GM12864 (cell line): Measurements from ENCODE around the gene SMIM17.

Experiments
- DNase-seq: peaks from one replicate; pipeline ENCODE4 v3.0.0-alpha.2; 2011; ENCODE audit warnings: low read depth
- H3K4me3 ChIP-seq: 2 replicates; pipeline ENCODE4 v1.5.1; 2011; ENCODE audit warnings: mild to moderate bottlenecking, low read depth, low read length, control low read depth
- TF ChIP-seq, protein P1 (sequence below): IDR thresholded peaks from 2 replicates; pipeline ENCODE4 v1.5.1; 2011; ENCODE audit warnings: low read depth, mild to moderate bottlenecking, moderate library complexity, low read length, control low read depth, inconsistent platforms; ENCODE audit errors: missing control alignments

The SMIM17 gene

DNA sequence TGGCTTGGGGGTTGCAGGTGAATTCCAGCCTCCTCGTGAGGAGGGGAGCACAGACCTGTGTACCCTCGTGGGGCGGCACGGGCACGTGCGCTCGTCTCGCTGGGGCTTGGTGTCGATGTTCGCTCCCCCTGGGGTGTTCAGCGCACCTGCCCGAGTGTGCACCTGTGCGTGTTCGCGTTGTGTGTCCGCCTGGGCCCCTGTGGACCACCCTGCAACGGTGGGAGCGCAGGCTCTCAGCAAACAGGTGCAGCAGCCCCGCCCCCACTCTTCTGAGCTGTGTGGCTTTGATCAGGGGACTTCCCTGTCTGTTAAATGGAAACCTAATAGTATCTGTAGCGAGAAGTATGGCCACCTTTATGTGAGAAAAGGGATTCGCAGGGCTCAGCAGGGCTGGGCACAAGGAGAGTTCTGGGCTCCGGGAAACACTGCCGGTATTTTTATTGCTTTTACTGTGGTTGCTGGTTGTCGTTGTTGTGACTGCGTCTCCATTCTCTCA lies 549 bp downstream of the SMIM17 start:
- TF ChIP-seq, protein P1, sequence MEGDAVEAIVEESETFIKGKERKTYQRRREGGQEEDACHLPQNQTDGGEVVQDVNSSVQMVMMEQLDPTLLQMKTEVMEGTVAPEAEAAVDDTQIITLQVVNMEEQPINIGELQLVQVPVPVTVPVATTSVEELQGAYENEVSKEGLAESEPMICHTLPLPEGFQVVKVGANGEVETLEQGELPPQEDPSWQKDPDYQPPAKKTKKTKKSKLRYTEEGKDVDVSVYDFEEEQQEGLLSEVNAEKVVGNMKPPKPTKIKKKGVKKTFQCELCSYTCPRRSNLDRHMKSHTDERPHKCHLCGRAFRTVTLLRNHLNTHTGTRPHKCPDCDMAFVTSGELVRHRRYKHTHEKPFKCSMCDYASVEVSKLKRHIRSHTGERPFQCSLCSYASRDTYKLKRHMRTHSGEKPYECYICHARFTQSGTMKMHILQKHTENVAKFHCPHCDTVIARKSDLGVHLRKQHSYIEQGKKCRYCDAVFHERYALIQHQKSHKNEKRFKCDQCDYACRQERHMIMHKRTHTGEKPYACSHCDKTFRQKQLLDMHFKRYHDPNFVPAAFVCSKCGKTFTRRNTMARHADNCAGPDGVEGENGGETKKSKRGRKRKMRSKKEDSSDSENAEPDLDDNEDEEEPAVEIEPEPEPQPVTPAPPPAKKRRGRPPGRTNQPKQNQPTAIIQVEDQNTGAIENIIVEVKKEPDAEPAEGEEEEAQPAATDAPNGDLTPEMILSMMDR = no peak
- DNase-seq = no peak
- no peak overlapping the region for H3K4me3 ChIP-seq

DNA sequence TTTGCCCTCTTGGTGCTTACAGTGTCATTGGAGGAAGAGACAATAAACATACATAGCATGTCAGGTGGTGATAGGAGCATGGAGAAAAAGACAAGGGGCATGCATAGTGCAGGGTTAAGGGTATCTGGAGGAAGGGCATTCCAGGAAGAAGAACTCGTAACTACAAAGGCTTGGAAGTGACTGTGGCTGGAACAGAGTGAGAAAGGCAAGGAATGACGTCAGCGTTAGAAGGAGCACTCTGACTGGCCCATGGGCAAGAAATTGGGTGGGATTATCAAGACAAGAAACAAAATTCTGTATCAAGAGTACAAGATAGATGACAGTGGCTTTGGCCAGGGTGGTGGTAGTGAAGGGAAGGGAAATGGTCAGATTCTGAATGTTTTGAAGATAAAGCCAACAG lies 11.2 kb downstream of the SMIM17 start:
- DNase-seq = no peak
- TF ChIP-seq, protein P1 = no peak
- H3K4me3 ChIP-seq = no peak overlapping the region

DNA sequence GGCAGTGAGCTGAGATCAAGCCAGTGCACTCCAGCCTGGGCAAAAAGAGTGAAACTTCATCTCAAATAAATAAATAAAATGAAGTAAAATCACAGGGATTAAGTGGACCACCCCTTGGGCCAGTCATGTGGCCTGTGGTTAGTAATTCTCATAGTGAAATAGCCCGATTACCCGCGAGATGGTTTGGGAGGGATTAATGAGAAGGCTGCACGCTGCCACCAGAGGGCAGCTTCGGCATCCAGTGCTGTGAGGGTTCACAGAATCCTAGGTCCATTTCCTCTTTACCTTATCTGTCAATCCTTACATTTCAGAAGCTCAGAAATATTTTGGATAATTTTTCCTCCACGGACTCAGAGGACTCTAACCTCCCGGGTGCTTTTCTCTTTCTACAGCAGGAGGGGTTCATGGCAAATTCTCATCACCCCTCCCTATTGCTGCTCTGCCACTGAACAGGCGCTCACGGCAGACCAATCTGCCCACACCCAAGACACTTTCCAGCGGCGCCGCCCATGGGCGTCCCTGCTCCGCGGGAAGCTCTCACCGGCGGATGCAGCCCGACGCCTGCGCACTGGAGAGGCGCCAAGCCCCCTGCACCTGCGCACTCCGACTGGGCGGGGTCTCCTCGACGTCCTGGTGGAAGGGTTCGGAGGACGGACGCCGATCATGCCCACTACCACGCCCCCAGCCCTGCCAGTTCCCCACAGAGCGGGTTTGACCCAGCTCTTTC lies 17.6 kb downstream of the SMIM17 start:
- DNase-seq = no peak
- TF ChIP-seq, protein P1 = no peak
- no peak overlapping the region for H3K4me3 ChIP-seq

DNA sequence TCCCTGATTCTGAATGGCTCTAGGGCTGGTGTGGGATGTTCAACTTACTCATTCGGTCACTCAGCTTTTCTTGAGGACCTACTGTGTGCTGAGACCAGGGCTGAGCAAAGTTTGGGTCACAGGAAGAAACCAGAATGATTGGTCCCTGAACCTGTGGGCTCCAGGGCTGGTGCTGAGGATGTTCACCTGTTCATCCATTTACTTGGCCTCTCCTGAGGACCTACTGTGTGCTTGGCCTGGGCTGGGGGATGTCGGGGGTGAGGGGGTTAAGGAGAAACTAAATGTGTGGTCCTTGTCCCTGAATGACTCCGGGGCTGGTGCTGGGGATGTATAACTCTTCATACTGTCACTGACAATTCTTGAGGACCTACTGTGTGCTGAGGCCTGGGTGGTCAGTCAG lies 18.3 kb downstream of the SMIM17 start:
- TF ChIP-seq, protein P1 = no peak
- DNase-seq = no peak
- H3K4me3 ChIP-seq = no peak overlapping the region

DNA sequence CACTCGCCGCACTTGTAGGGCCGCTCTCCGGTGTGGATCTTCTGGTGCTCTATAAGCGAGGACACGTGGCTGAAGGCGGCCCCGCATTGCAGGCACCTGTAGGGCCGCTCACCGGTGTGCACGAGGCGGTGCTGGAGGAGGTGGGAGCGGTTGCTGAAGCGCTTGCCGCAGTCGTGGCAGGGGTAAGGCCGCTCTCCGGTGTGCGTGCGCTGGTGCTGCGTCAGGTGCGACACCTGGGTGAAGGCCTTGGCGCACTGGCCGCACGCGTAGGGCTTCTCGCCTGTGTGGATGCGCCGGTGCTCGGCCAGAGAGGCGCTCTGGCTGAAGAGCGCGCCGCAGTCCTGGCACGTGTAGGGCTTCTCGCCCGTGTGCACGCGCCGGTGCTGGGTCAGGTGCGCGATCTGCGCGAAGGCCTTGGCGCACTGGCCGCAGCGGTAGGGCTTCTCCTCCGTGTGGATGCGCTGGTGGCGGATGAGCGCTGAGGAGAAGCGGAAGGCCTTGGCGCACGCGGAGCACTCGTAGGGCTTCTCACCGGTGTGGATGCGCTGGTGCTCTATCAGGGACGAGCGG lies 21.1 kb downstream of the SMIM17 start:
- no peak overlapping the region for H3K4me3 ChIP-seq
- no peak for DNase-seq
- TF ChIP-seq, protein P1 = no peak

DNA sequence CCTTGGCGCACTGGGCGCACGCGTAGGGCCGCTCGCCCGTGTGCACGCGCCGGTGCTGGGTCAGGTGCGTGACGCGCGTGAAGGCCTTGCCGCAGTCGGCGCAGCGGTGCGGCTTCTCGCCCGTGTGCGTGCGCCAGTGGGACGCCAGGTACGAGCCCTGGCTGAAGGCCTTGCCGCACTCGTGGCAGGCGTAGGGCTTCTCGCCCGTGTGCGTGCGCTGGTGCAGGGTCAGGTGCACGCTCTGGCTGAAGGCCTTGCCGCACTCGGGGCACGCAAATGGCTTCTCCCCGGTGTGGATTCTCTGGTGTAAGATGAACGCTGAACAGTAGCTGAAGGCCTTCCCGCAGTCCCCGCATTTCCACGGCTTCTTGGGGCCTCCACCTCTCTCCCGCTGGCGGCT lies 21.6 kb downstream of the SMIM17 start:
- no peak overlapping the region for H3K4me3 ChIP-seq
- no peak for DNase-seq
- TF ChIP-seq, protein P1 = no peak

DNA sequence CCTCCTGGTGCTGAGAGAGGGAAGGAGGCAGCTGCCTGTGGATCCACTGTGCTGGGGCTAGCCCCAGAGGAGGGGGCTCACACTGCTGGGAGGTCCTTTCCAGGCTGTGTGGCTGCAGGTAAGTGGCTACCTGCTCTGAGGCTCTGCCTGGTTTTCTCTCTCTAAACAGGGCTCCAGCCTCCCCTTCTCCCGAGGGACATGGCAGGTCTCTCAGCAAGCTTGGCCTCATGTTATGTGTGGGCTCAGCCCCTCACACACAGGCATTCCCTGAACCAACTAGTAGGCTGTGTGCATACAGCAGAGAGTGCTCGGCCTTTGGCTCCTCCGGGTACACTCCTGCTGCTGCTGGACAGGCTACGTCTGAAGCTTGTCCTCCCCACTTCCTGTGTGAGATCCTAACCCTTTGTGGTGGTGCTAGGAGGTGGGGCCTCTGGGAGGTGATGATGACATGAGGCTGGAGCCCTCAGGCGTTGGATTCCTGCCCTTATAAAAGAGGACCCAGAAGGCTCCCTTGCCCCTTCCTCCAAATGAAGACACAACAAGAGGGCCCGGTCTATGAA lies 24.4 kb downstream of the SMIM17 start:
- no peak overlapping the region for H3K4me3 ChIP-seq
- TF ChIP-seq, protein P1 = no peak
- no peak for DNase-seq
